GM23248 (cell line): ENCODE results near the gene MRPS14. TPM values are rescaled to one million over a fixed set of nuclear protein-coding genes. Genes with fewer than 3 reads are reported as not detected.

Experiments
- DNase-seq: peaks from one replicate; pipeline ENCODE4 v3.0.0-alpha.2; 2015
- H2AFZ ChIP-seq: fragments of 200-600 bp; sonication (generic); 2 replicates; pipeline ENCODE4 v1.6.1; 2016; ENCODE audit warnings: antibody characterized with exemption
- H3F3A ChIP-seq: fragments of 200-600 bp; sonication (generic); 2 replicates; pipeline ENCODE4 v1.6.1; 2016; ENCODE audit warnings: mild to moderate bottlenecking, antibody characterized with exemption, mixed run types; ENCODE audit not compliant: insufficient read depth
- H3K27ac ChIP-seq: fragments of 200-600 bp; sonication (generic); 2 replicates; pipeline ENCODE4 v1.5.1; 2016; ENCODE audit warnings: mild to moderate bottlenecking
- H3K27me3 ChIP-seq: fragments of 200-600 bp; sonication (generic); replicated peaks from 2 replicates; pipeline ENCODE4 v1.6.1; 2016; ENCODE audit warnings: mild to moderate bottlenecking; ENCODE audit not compliant: insufficient read depth
- H3K36me3 ChIP-seq: fragments of 200-600 bp; sonication (generic); 2 replicates; pipeline ENCODE4 v1.6.1; 2016; ENCODE audit warnings: low read depth, mild to moderate bottlenecking
- H3K4me1 ChIP-seq: fragments of 200-600 bp; sonication (generic); 2 replicates; pipeline ENCODE4 v1.6.1; 2016; ENCODE audit warnings: mild to moderate bottlenecking; ENCODE audit not compliant: insufficient read depth
- H3K4me2 ChIP-seq: fragments of 200-600 bp; sonication (generic); one replicate; pipeline ENCODE4 v1.6.1; 2016; ENCODE audit warnings: mild to moderate bottlenecking; ENCODE audit not compliant: unreplicated experiment
- H3K4me3 ChIP-seq: fragments of 200-600 bp; sonication (generic); 2 replicates; pipeline ENCODE4 v1.5.1; 2016; ENCODE audit warnings: mild to moderate bottlenecking
- H3K79me2 ChIP-seq: fragments of 200-600 bp; sonication (generic); 2 replicates; pipeline ENCODE4 v1.6.1; 2016; ENCODE audit warnings: mild to moderate bottlenecking; ENCODE audit not compliant: insufficient read depth
- H3K9ac ChIP-seq: fragments of 200-600 bp; sonication (generic); 2 replicates; pipeline ENCODE4 v1.6.1; 2016; ENCODE audit warnings: mild to moderate bottlenecking
- H3K9me2 ChIP-seq: fragments of 200-600 bp; sonication (generic); 2 replicates; pipeline ENCODE4 v1.6.1; 2016; ENCODE audit warnings: mixed run types, mild to moderate bottlenecking, moderate library complexity; ENCODE audit not compliant: insufficient read depth
- H3K9me3 ChIP-seq: fragments of 200-600 bp; sonication (generic); one replicate; pipeline ENCODE4 v1.6.1; 2017; ENCODE audit warnings: low read depth
- H4K20me1 ChIP-seq: fragments of 200-600 bp; sonication (generic); 2 replicates; pipeline ENCODE4 v1.6.0; 2016; ENCODE audit not compliant: insufficient read depth
- EZH2 ChIP-seq: fragments of 200-600 bp; sonication (generic); IDR thresholded peaks from 2 replicates; pipeline ENCODE4 v1.6.1; 2018; ENCODE audit warnings: antibody characterized with exemption, mild to moderate bottlenecking; ENCODE audit not compliant: insufficient read depth, poor library complexity, severe bottlenecking
- EZH2phosphoT487 ChIP-seq: fragments of 200-600 bp; sonication (generic); IDR thresholded peaks from 2 replicates; pipeline ENCODE4 v1.6.1; 2018; ENCODE audit warnings: antibody characterized with exemption, moderate library complexity, mild to moderate bottlenecking, low read depth; ENCODE audit not compliant: insufficient read depth
- WGBS, 2 experiments: methylation state at CpG; one replicate each; pipeline ENCODE4 v1.1.6; 2015 to 2017; ENCODE audit warnings: low lambda C conversion rate in 2 of 2, low coverage in 1 of 2; ENCODE audit errors: missing lambda C conversion rate in 2 of 2; 5-methylcytosine and 5-hydroxymethylcytosine counted together
- in situ Hi-C: fragments of 300-500 bp; cut with MboI; formaldehyde crosslinking; loops from 2 replicates; pipeline ENCODE4 v1.15.0; 2020
- polyA plus RNA-seq: library from polyadenylated mRNA; unstranded; fragments of >200 nt; fragmentation: Nextera tagmentation; extraction: Ambion mirVana; gene quantifications from 2 replicates; pipeline ENCODE4 v1.2.1, GENCODE V29; 2016
- total RNA-seq: library from RNA; depleted of rRNA; stranded (reverse); fragments of >200 nt; shearing (Covaris generic); gene quantifications from 2 replicates; pipeline ENCODE4 v1.2.3, GENCODE V29; 2014

The MRPS14 gene
- total and polyA plus RNA-seq, 2 experiments from 2014 or later, result 19.6 to 63.7 TPM

GRCh38 chr1:174974711-174975119 lies 48.5 kb downstream of the MRPS14 start:
- Histone ChIP-seq H3F3A (peaks cover 20% of the 10 kb centered on the region), H3K9ac (no peak overlapping the region), H2AFZ (no peak overlapping the region), H3K4me1 (peaks cover 15% of the 10 kb centered on the region), H4K20me1 (no peaks in the 10 kb centered on the region), H3K4me3 (no peak overlapping the region), H3K79me2 (no peaks in the 10 kb centered on the region), H3K27me3 (no peaks in the 10 kb centered on the region), H3K27ac (no peak overlapping the region), H3K9me3 (no peaks in the 10 kb centered on the region), H3K36me3 (no peaks in the 10 kb centered on the region), H3K4me2 (no peak overlapping the region), H3K9me2 (no peaks in the 10 kb centered on the region)
- 90 to 94% methylated on average over 2 of the region's 2 CpGs for WGBS, 2 experiments
- no peak for DNase-seq
- TF ChIP-seq EZH2phosphoT487, result no peak
- TF ChIP-seq EZH2, result no peak
- in situ Hi-C loops, result loop anchor here (10.0 to 25.0 kb wide), 2 partner anchors 200 to 712 kb away; no protein-coding TSS in a partner anchor

- Histone ChIP-seq H3K4me2 (no peak overlapping the region), H3K9me2 (no peaks in the 10 kb centered on the region), H2AFZ (no peak overlapping the region), H4K20me1 (no peaks in the 10 kb centered on the region), H3K4me1 (peaks cover 19% of the 10 kb centered on the region), H3K9me3 (no peaks in the 10 kb centered on the region), H3K79me2 (no peaks in the 10 kb centered on the region), H3K27ac (no peak overlapping the region), H3K27me3 (no peaks in the 10 kb centered on the region), H3K36me3 (no peaks in the 10 kb centered on the region), H3K9ac (no peak overlapping the region), H3K4me3 (no peak overlapping the region), H3F3A (peaks cover 10% of the 10 kb centered on the region)
- 95 to 96% methylated on average over 2 of the region's 2 CpGs for WGBS, 2 experiments
- no peak for TF ChIP-seq EZH2
- no peak for TF ChIP-seq EZH2phosphoT487
- in situ Hi-C loops, result loop anchor here (10.0 kb wide), 1 partner anchor 197 kb away; no protein-coding TSS in a partner anchor
- no peak for DNase-seq
Observed at GRCh38 chr1:174971902-174972301, 51.3 kb downstream of the MRPS14 start.

- in situ Hi-C loops, result loop anchor here (10.0 kb wide), 1 partner anchor 197 kb away; no protein-coding TSS in a partner anchor
- TF ChIP-seq EZH2phosphoT487, result no peak
- no peak for TF ChIP-seq EZH2
Observed at GRCh38 chr1:174971466-174971865, 51.8 kb downstream of the MRPS14 start.

GRCh38 chr1:174969977-174970376 lies 53.2 kb downstream of the MRPS14 start:
- Histone ChIP-seq H3K36me3 (no peaks in the 10 kb centered on the region), H3K27me3 (no peaks in the 10 kb centered on the region), H3K4me1 (peaks cover 10% of the 10 kb centered on the region; the same call in 1 of the 2 replicates), H3K27ac (no peak overlapping the region), H3K4me2 (no peak overlapping the region), H3F3A (no peaks in the 10 kb centered on the region), H3K9me3 (no peaks in the 10 kb centered on the region), H3K4me3 (no peak overlapping the region), H3K79me2 (no peaks in the 10 kb centered on the region), H4K20me1 (no peaks in the 10 kb centered on the region), H3K9me2 (no peaks in the 10 kb centered on the region), H2AFZ (no peak overlapping the region), H3K9ac (no peak overlapping the region)
- WGBS, 2 experiments, result 90 to 93% methylated on average over 1 of the region's 1 CpG
- in situ Hi-C loops, result loop anchor here (10.0 kb wide), 1 partner anchor 195 kb away; no protein-coding TSS in a partner anchor
- DNase-seq, result no peak
- no peak for TF ChIP-seq EZH2phosphoT487
- TF ChIP-seq EZH2, result no peak

More at GRCh38 chr1:174971466-174971865, 51.8 kb downstream of the MRPS14 start:
- H3K9me3 ChIP-seq, result no peaks in the 10 kb centered on the region
- H3K4me1 ChIP-seq, result peaks cover 14% of the 10 kb centered on the region
- H3K4me3 ChIP-seq, result no peak overlapping the region
- peaks cover 6% of the 10 kb centered on the region for H3F3A ChIP-seq
- no peak for DNase-seq
- H3K9ac ChIP-seq, result no peak overlapping the region
- H3K36me3 ChIP-seq, result no peaks in the 10 kb centered on the region
- no peak overlapping the region for H3K4me2 ChIP-seq
- no peak overlapping the region for H3K27ac ChIP-seq
- H3K79me2 ChIP-seq, result no peaks in the 10 kb centered on the region
- H3K9me2 ChIP-seq, result no peaks in the 10 kb centered on the region
- no peaks in the 10 kb centered on the region for H3K27me3 ChIP-seq
- H2AFZ ChIP-seq, result no peak overlapping the region
- no peaks in the 10 kb centered on the region for H4K20me1 ChIP-seq
